ENCODE measurements around the gene KCNN3. TPM values are rescaled to one million over a fixed set of nuclear protein-coding genes. Genes with fewer than 3 reads are reported as not detected.

Gene KCNN3
- total RNA-seq, 1 experiment from 2014 or later, result 0.07 TPM

DNA sequence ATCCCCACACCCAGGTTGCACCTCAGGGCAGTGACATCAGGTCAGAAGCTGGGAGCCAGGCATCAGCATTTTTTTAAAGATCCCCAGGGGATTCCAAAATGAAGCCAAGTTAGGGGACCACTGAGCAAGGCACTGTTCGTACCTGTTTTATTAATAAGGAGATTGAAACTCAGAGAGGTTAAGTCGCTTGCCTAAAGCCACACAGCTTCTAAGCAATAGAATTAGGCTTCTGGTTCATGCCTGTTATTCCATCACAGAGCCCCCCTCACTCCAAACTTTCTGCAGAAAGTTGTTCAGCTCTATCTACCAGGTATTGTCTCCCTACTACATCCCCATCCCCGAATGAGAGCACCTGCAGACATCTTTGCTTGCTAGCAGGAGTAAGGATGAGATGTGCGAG, 28.7 kb downstream of the KCNN3 start:
- no peak overlapping the region for H3K27ac Mint-ChIP-seq (ENCODE audit: low read depth, unreplicated experiment)
- H3K4me3 Mint-ChIP-seq (ENCODE audit: unreplicated experiment), result no peak overlapping the region
- no peaks in the 10 kb centered on the region for H3K4me1 Mint-ChIP-seq (ENCODE audit: insufficient read depth, unreplicated experiment)
- ChIA-PET POLR2A (interaction anchor here (1.0 kb wide), 1 partner anchor 12 kb away, joined by 5 read pairs; no protein-coding TSS in a partner anchor), CTCF (interaction anchor here (0.6 kb wide), 1 partner anchor 817 kb away, joined by 3 read pairs; no protein-coding TSS in a partner anchor)
- no TSS peak for BruUV-seq (replicated peaks)
- H3K27me3 Mint-ChIP-seq (ENCODE audit: insufficient read depth, unreplicated experiment), result peaks cover 54% of the 10 kb centered on the region
- intact Hi-C loops (cut with micrococcal nuclease), result no loop called here
- no peaks in the 10 kb centered on the region for H3K36me3 Mint-ChIP-seq (ENCODE audit: insufficient read depth, unreplicated experiment)
- no peaks in the 10 kb centered on the region for H3K9me3 Mint-ChIP-seq (ENCODE audit: unreplicated experiment)
- no peak for DNase-seq (ENCODE audit: unreplicated experiment)
- TF ChIP-seq, protein P1, sequence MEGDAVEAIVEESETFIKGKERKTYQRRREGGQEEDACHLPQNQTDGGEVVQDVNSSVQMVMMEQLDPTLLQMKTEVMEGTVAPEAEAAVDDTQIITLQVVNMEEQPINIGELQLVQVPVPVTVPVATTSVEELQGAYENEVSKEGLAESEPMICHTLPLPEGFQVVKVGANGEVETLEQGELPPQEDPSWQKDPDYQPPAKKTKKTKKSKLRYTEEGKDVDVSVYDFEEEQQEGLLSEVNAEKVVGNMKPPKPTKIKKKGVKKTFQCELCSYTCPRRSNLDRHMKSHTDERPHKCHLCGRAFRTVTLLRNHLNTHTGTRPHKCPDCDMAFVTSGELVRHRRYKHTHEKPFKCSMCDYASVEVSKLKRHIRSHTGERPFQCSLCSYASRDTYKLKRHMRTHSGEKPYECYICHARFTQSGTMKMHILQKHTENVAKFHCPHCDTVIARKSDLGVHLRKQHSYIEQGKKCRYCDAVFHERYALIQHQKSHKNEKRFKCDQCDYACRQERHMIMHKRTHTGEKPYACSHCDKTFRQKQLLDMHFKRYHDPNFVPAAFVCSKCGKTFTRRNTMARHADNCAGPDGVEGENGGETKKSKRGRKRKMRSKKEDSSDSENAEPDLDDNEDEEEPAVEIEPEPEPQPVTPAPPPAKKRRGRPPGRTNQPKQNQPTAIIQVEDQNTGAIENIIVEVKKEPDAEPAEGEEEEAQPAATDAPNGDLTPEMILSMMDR (IDR thresholded peaks at IDR 0.05; ENCODE audit: unreplicated experiment), result no peak

DNA sequence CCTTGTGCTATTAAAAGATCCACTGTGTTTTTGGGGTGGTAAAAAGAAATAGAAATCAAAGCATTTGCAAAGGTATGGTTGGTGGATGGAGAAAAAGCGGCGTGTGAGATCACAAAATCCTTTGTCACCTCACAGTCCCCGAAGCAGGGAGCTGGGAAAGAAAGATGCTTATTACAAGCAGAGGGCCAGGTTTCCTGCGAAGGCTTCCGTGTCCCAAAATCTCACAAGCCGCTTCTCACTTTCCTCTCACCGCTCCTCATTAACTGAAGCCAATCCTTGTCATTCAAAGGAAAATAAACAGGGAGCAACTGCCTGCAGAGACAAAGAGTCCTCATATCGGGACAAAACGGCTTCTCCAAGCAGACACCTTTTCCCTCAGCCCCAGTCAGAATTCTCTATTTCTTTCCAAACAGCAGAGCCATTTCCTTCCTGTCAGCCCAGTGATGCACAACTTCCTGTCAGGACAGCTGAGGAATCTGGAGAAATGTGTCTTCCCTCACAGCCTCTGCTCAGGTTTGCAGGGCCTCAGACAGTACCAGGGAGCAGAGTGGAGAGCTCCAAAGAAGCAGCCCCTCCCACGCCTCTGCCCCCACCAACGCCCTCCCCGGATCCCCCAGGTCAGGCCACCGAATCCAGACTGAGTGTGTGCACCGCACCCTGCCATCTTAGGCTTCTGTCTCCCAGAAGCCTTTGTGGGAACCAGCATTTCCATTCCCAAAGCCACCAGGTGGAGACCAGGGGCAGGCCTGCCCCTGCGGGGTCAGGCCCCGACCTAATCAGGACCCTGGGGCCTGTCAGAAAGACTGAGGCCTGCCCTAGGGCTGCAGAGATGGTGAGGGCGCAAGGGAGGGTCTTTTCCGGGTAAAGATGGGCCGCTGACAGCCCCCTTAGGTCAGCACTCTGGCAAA, 29.6 kb downstream of the KCNN3 start:
- Mint-ChIP-seq H3K4me1 (ENCODE audit: insufficient read depth, unreplicated experiment) (no peaks in the 10 kb centered on the region), H3K27ac (ENCODE audit: low read depth, unreplicated experiment) (no peak overlapping the region), H3K9me3 (ENCODE audit: unreplicated experiment) (no peaks in the 10 kb centered on the region), H3K27me3 (ENCODE audit: insufficient read depth, unreplicated experiment) (peaks cover 54% of the 10 kb centered on the region), H3K36me3 (ENCODE audit: insufficient read depth, unreplicated experiment) (no peaks in the 10 kb centered on the region), H3K4me3 (ENCODE audit: unreplicated experiment) (no peak overlapping the region)
- CTCF ChIA-PET, result no interaction called here
- POLR2A ChIA-PET, result interaction anchor here (1.0 kb wide), 1 partner anchor 13 kb away, joined by 5 read pairs; no protein-coding TSS in a partner anchor
- TF ChIP-seq, protein P1 (IDR thresholded peaks at IDR 0.05; ENCODE audit: unreplicated experiment), result no peak
- intact Hi-C loops (cut with micrococcal nuclease), result no loop called here
- no peak for DNase-seq (ENCODE audit: unreplicated experiment)
- no TSS peak for BruUV-seq (replicated peaks)

GRCh38 chr1:154839691-154840090, 30.4 kb downstream of the KCNN3 start:
- H3K27me3 Mint-ChIP-seq (ENCODE audit: insufficient read depth, unreplicated experiment), result peaks cover 54% of the 10 kb centered on the region
- no TSS peak for BruUV-seq (replicated peaks)
- DNase-seq (ENCODE audit: unreplicated experiment), result no peak
- H3K36me3 Mint-ChIP-seq (ENCODE audit: insufficient read depth, unreplicated experiment), result no peaks in the 10 kb centered on the region
- TF ChIP-seq, protein P1 (IDR thresholded peaks at IDR 0.05; ENCODE audit: unreplicated experiment), result no peak
- intact Hi-C loops (cut with micrococcal nuclease), result no loop called here
- H3K4me1 Mint-ChIP-seq (ENCODE audit: insufficient read depth, unreplicated experiment), result no peaks in the 10 kb centered on the region
- H3K4me3 Mint-ChIP-seq (ENCODE audit: unreplicated experiment), result no peak overlapping the region
- H3K27ac Mint-ChIP-seq (ENCODE audit: low read depth, unreplicated experiment), result no peak overlapping the region
- no peaks in the 10 kb centered on the region for H3K9me3 Mint-ChIP-seq (ENCODE audit: unreplicated experiment)
- ChIA-PET POLR2A (no interaction called here), CTCF (interaction anchor here (0.6 to 0.7 kb wide), 2 partner anchors 79 to 95 kb away, joined by 3 to 4 read pairs; no protein-coding TSS in a partner anchor)

DNA sequence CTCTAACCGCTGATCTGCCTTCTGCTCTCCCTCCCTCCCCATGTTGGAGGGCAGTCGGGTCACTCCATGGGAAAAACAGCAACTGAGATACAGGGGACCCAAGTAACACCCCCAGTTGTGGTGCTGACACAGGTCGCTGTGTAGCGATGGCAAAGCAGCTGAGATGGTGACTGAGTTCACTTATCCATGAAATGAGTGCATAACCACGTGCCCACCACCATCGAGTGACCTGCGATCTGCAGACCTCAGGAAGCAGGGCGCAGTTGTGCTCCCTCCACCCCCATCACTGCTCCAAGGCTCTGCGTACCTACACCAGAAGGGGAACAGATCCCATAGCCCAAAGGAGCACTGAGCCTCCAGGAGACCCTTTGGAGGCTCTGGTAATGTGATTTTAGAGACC, 31.1 kb downstream of the KCNN3 start:
- CTCF ChIA-PET, result interaction anchor here (0.7 kb wide), 1 partner anchor 78 kb away, joined by 3 read pairs; no protein-coding TSS in a partner anchor
- POLR2A ChIA-PET, result interaction anchor here (0.6 to 0.7 kb wide), 2 partner anchors 20 to 36 kb away, joined by 3 read pairs; no protein-coding TSS in a partner anchor
- Mint-ChIP-seq H3K27ac (ENCODE audit: low read depth, unreplicated experiment) (no peak overlapping the region), H3K27me3 (ENCODE audit: insufficient read depth, unreplicated experiment) (peaks cover 58% of the 10 kb centered on the region), H3K9me3 (ENCODE audit: unreplicated experiment) (no peaks in the 10 kb centered on the region), H3K4me3 (ENCODE audit: unreplicated experiment) (no peak overlapping the region), H3K36me3 (ENCODE audit: insufficient read depth, unreplicated experiment) (no peaks in the 10 kb centered on the region), H3K4me1 (ENCODE audit: insufficient read depth, unreplicated experiment) (no peaks in the 10 kb centered on the region)
- no TSS peak for BruUV-seq (replicated peaks)
- TF ChIP-seq, protein P1 (IDR thresholded peaks at IDR 0.05; ENCODE audit: unreplicated experiment), result no peak
- no peak for DNase-seq (ENCODE audit: unreplicated experiment)
- intact Hi-C loops (cut with micrococcal nuclease), result no loop called here
